ENCODE results near the gene MCTP1. TPM values are rescaled to one million over a fixed set of nuclear protein-coding genes. Genes with fewer than 3 reads are reported as not detected.

MCTP1 gene
- total RNA-seq, 2 experiments from 2014 or later = 1.6 TPM

GRCh38 chr5:94705427-94705826 lies 579.5 kb downstream of the MCTP1 start:
- no peak overlapping the region for H3K4me3 Mint-ChIP-seq
- POLR2A ChIA-PET = no interaction called here
- H3K9me3 Mint-ChIP-seq = no peaks in the 10 kb centered on the region
- peaks cover 10% of the 10 kb centered on the region for H3K4me1 Mint-ChIP-seq
- DNase-seq = no peak
- H3K27me3 Mint-ChIP-seq = no peaks in the 10 kb centered on the region
- peaks cover 5% of the 10 kb centered on the region for H3K36me3 Mint-ChIP-seq
- no peak for ATAC-seq (ENCODE audit: low read depth)
- H3K27ac Mint-ChIP-seq = no peak overlapping the region

DNA sequence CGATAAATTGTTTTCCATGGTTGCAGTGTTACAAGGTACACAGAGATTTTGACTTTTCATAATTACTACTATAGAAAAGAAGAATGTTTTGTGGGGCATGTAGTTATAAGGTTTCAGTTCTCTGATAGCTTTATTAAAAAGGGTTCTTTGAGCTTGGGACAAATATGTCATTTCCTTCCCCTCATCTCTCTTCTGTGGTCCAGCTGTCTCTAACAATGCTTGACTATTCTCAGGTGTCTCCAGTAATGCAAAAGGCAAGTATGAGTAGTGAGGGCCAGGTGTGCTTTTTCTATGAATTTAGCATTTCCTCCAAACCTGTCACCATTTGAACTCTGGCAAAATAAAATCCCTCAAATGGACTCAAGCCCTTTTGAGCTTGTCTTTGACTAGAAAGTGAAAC lies 582.2 kb downstream of the MCTP1 start:
- H3K27ac Mint-ChIP-seq = peak overlapping the region; percentile 1
- H3K36me3 Mint-ChIP-seq = peaks cover 6% of the 10 kb centered on the region
- no peaks in the 10 kb centered on the region for H3K9me3 Mint-ChIP-seq
- ATAC-seq (ENCODE audit: low read depth) (peak; percentile 45), DNase-seq (no peak)
- no peaks in the 10 kb centered on the region for H3K27me3 Mint-ChIP-seq
- POLR2A ChIA-PET = no interaction called here
- H3K4me3 Mint-ChIP-seq = no peak overlapping the region
- H3K4me1 Mint-ChIP-seq = peaks cover 12% of the 10 kb centered on the region

DNA sequence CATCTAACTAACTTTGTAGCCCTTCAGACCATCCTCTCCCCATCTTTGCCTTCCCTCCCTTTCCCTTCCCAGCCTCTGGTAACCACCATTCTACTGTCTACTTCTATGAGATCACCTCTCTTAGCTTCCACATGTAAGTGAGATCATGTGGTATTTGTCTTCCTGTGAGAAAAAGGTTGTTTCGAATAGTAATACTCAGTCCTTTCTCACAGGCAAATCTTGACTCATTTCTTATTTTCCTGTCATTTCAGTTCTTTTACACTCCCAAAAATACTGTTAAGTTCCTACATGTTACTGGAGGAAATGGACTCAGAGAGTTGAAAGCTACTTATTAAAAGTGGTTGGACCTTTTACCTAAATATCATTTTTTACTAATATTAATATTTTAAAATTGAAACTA lies 584.3 kb downstream of the MCTP1 start:
- ATAC-seq (ENCODE audit: low read depth) = no peak
- Mint-ChIP-seq H3K27me3 (no peaks in the 10 kb centered on the region), H3K27ac (peak overlapping the region; percentile 17), H3K9me3 (no peaks in the 10 kb centered on the region), H3K4me1 (peaks cover 11% of the 10 kb centered on the region), H3K36me3 (peaks cover 5% of the 10 kb centered on the region), H3K4me3 (no peak overlapping the region)
- POLR2A ChIA-PET = no interaction called here
- no peak for DNase-seq

GRCh38 chr5:94699562-94699961 lies 585.3 kb downstream of the MCTP1 start:
- POLR2A ChIA-PET = no interaction called here
- Mint-ChIP-seq H3K27me3 (no peaks in the 10 kb centered on the region), H3K9me3 (no peaks in the 10 kb centered on the region), H3K36me3 (peaks cover 5% of the 10 kb centered on the region), H3K4me1 (peaks cover 11% of the 10 kb centered on the region), H3K4me3 (no peak overlapping the region), H3K27ac (no peak overlapping the region)
- DNase-seq (no peak), ATAC-seq (ENCODE audit: low read depth) (no peak)

DNA sequence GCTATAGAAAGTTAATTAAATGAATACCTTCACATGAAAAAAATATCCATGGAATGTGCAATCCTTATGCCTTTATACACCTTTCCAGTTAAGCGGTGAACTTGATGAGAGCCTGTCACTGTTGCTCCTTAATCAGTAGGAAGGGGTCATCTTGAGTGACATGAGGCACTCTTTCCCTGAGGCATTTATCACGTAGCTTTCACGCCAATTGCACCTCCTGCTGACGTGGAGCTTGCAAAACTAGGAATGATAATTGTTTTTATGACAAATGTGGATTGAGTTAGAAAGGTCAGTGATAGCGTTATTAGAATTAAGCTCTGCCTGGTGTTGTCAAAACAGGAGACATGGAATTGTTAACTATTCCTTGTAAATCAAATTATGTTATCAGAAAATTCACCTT lies 586.7 kb downstream of the MCTP1 start:
- H3K9me3 Mint-ChIP-seq = no peaks in the 10 kb centered on the region
- no peak for ATAC-seq (ENCODE audit: low read depth)
- POLR2A ChIA-PET = no interaction called here

DNA sequence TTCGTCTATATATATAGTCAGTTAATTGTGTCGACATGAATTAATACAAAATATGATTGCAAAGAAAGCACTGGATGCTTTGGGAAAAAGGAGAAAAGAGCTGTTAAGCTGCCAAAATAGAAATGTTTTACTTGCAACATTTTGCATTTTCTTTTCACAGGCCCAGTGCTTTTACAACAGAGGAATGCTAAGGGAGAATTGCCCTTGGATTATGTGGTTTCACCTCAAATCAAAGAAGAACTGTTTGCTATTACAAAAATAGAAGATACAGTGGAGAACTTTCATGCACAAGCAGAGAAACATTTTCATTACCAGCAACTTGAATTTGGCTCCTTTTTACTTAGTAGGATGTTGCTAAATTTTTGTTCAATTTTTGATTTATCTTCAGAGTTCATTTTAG lies 590.2 kb downstream of the MCTP1 start:
- ATAC-seq (ENCODE audit: low read depth) = no peak
- POLR2A ChIA-PET = no interaction called here
- H3K4me1 Mint-ChIP-seq = no peaks in the 10 kb centered on the region
- DNase-seq = no peak
- H3K27ac Mint-ChIP-seq = no peak overlapping the region
- H3K4me3 Mint-ChIP-seq = no peak overlapping the region
- H3K27me3 Mint-ChIP-seq = no peaks in the 10 kb centered on the region
- H3K9me3 Mint-ChIP-seq = no peaks in the 10 kb centered on the region
- peaks cover 6% of the 10 kb centered on the region for H3K36me3 Mint-ChIP-seq

More for the DNA sequence above, 586.7 kb downstream of the MCTP1 start:
- no peak for DNase-seq
- Mint-ChIP-seq H3K4me1 (peaks cover 11% of the 10 kb centered on the region), H3K27ac (no peak overlapping the region), H3K27me3 (no peaks in the 10 kb centered on the region), H3K36me3 (peaks cover 5% of the 10 kb centered on the region), H3K4me3 (no peak overlapping the region)

- H3K4me3 Mint-ChIP-seq = no peak overlapping the region
- H3K9me3 Mint-ChIP-seq = no peaks in the 10 kb centered on the region
- POLR2A ChIA-PET = no interaction called here
- DNase-seq (no peak), ATAC-seq (ENCODE audit: low read depth) (no peak)
- peaks cover 1% of the 10 kb centered on the region for H3K4me1 Mint-ChIP-seq
- no peak overlapping the region for H3K27ac Mint-ChIP-seq
- H3K27me3 Mint-ChIP-seq = no peaks in the 10 kb centered on the region
- H3K36me3 Mint-ChIP-seq = peaks cover 8% of the 10 kb centered on the region
These were observed 591.0 kb downstream of the MCTP1 start for GRCh38 chr5:94693845-94694370.

- H3K27me3 Mint-ChIP-seq = no peaks in the 10 kb centered on the region
- H3K4me1 Mint-ChIP-seq = peaks cover 2% of the 10 kb centered on the region
- H3K9me3 Mint-ChIP-seq = no peaks in the 10 kb centered on the region
- DNase-seq (no peak), ATAC-seq (ENCODE audit: low read depth) (no peak)
- POLR2A ChIA-PET = no interaction called here
- no peak overlapping the region for H3K4me3 Mint-ChIP-seq
- H3K27ac Mint-ChIP-seq = no peak overlapping the region
- peaks cover 10% of the 10 kb centered on the region for H3K36me3 Mint-ChIP-seq
These were observed 591.7 kb downstream of the MCTP1 start for GRCh38 chr5:94693043-94693822.

DNA sequence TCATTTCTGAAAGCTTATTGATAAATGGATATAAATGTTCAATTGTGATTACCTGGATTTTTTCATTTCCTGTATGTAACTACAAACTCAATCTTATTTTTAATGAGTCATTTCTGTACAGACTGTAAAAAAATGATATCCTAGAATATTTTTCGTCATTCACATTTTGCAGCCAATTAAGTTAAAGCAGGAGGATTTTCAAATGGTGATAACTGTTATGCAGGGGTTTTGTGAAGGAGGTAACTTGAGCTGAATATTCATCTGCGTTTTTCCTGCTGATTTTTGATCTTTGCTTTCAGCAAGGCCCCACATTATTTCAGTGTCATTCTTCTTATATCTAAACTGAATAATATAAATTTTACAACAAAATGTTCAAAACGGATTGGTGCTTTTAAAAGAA lies 592.3 kb downstream of the MCTP1 start:
- no peak overlapping the region for H3K27ac Mint-ChIP-seq
- ATAC-seq (ENCODE audit: low read depth) (no peak), DNase-seq (no peak)
- H3K4me3 Mint-ChIP-seq = no peak overlapping the region
- no peaks in the 10 kb centered on the region for H3K9me3 Mint-ChIP-seq
- peaks cover 8% of the 10 kb centered on the region for H3K36me3 Mint-ChIP-seq
- POLR2A ChIA-PET = no interaction called here
- H3K27me3 Mint-ChIP-seq = no peaks in the 10 kb centered on the region
- H3K4me1 Mint-ChIP-seq = peaks cover 2% of the 10 kb centered on the region

- ATAC-seq (ENCODE audit: low read depth) = no peak
- H3K27me3 Mint-ChIP-seq = no peaks in the 10 kb centered on the region
- H3K36me3 Mint-ChIP-seq = peaks cover 10% of the 10 kb centered on the region
- POLR2A ChIA-PET = no interaction called here
- no peaks in the 10 kb centered on the region for H3K9me3 Mint-ChIP-seq
- no peak overlapping the region for H3K4me3 Mint-ChIP-seq
- H3K27ac Mint-ChIP-seq = no peak overlapping the region
- H3K4me1 Mint-ChIP-seq = peaks cover 2% of the 10 kb centered on the region
- DNase-seq = no peak
These were observed 592.9 kb downstream of the MCTP1 start for GRCh38 chr5:94691949-94692348.

DNA sequence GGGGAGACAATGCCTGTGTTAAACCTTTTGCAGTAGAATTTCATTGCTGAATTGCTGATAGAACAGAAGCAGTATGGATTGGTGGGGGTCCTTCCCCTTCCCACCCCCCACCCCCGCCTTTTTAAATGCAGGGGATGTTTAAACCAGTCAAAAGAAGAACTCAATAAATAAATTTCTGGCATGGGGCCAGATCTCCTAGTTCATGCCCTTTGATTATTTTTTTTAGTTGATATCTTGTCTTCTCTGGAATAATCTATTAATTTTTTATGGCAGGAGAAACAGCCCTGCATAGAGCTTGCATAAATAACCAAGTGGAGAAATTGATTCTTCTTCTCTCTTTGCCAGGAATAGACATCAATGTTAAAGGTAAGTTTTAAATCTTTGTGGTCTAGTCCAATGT lies 593.6 kb downstream of the MCTP1 start:
- no peak for ATAC-seq (ENCODE audit: low read depth)
- POLR2A ChIA-PET = no interaction called here
- no peak overlapping the region for H3K27ac Mint-ChIP-seq
- no peaks in the 10 kb centered on the region for H3K9me3 Mint-ChIP-seq
- no peak for DNase-seq
- H3K27me3 Mint-ChIP-seq = no peaks in the 10 kb centered on the region
- no peak overlapping the region for H3K4me3 Mint-ChIP-seq
- peaks cover 2% of the 10 kb centered on the region for H3K4me1 Mint-ChIP-seq
- peaks cover 10% of the 10 kb centered on the region for H3K36me3 Mint-ChIP-seq

- DNase-seq (no peak), ATAC-seq (ENCODE audit: low read depth) (no peak)
- Mint-ChIP-seq H3K27ac (no peak overlapping the region), H3K36me3 (peaks cover 10% of the 10 kb centered on the region), H3K4me3 (no peak overlapping the region), H3K4me1 (peaks cover 2% of the 10 kb centered on the region), H3K9me3 (no peaks in the 10 kb centered on the region), H3K27me3 (no peaks in the 10 kb centered on the region)
- POLR2A ChIA-PET = no interaction called here
These were observed 594.1 kb downstream of the MCTP1 start for GRCh38 chr5:94690778-94691177.

GRCh38 chr5:94689908-94690307 lies 595.0 kb downstream of the MCTP1 start:
- peaks cover 10% of the 10 kb centered on the region for H3K36me3 Mint-ChIP-seq
- peaks cover 2% of the 10 kb centered on the region for H3K4me1 Mint-ChIP-seq
- DNase-seq (no peak), ATAC-seq (ENCODE audit: low read depth) (no peak)
- no peaks in the 10 kb centered on the region for H3K9me3 Mint-ChIP-seq
- H3K27me3 Mint-ChIP-seq = no peaks in the 10 kb centered on the region
- H3K4me3 Mint-ChIP-seq = no peak overlapping the region
- POLR2A ChIA-PET = no interaction called here
- H3K27ac Mint-ChIP-seq = no peak overlapping the region

DNA sequence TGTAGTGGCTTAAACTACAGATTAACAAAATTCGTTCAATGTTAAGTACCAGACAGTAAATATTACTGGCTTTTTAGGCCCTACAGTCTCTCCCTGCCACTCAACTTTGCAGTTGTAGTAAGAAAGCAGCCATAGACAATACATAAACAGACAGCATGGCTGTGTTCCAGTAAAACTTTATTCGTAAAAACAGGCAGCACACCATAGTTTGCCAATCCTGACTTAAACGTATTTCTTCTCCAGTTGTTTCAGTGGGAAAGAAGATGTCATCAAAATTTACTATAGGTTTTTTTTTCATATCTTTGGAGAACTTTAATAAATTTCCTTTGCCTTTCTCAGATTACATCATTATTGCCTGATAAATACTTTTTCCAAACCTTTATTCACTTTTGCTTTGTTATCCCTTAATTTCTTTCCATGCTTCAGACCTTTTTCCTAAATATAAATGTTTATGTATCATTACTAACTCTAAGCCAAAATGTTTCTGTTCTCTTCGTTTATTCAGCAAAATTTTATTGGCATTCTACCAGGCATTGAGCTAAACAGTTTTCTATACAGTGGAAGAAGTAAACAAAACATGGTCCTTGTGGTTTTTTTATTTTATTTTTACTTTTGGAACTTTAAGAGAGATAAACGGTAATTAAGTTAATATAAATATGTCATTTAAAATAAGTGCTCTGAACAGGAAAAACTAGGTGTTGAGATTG lies 601.9 kb downstream of the MCTP1 start:
- H3K36me3 Mint-ChIP-seq = peaks cover 6% of the 10 kb centered on the region
- no peaks in the 10 kb centered on the region for H3K4me1 Mint-ChIP-seq
- H3K4me3 Mint-ChIP-seq = no peak overlapping the region
- no peak for ATAC-seq (ENCODE audit: low read depth)
- no peaks in the 10 kb centered on the region for H3K9me3 Mint-ChIP-seq
- DNase-seq = no peak
- no peak overlapping the region for H3K27ac Mint-ChIP-seq
- no peaks in the 10 kb centered on the region for H3K27me3 Mint-ChIP-seq
- POLR2A ChIA-PET = no interaction called here
